A673 (cell line): Measurements from ENCODE around the gene FGL2. TPM values are rescaled to one million over a fixed set of nuclear protein-coding genes. Genes with fewer than 3 reads are reported as not detected.

Experiments
- BruUV-seq: library from RNA; stranded (reverse); fragments of 400-500 nt; replicated peaks from 2 replicates; lab custom pipeline; 2021; lab: Mats Ljungman, UMichigan
- CTCF ChIA-PET: fragments of 300-600 bp; sonication (Branson Sonifier 250); formaldehyde crosslinking; loops from one replicate; lab custom pipeline; 2022; ENCODE audit warnings: antibody characterized with exemption; lab: Charles Lee
- POLR2A ChIA-PET: fragments of 300-600 bp; sonication (Branson Sonifier 250); formaldehyde crosslinking; loops from one replicate; lab custom pipeline; 2022; ENCODE audit warnings: antibody characterized with exemption; ENCODE audit not compliant: low non-redundant PET; lab: Charles Lee
- DNase-seq: peaks from one replicate; pipeline ENCODE4 v3.0.0-alpha.2; 2015; ENCODE audit warnings: low spot score
- H3K27ac ChIP-seq: fragments of 200-600 bp; sonication (generic); 2 replicates; pipeline ENCODE4 v1.5.1; 2016; ENCODE audit warnings: mixed run types, low read depth, mild to moderate bottlenecking, mixed read lengths, antibody characterized with exemption, low read length; ENCODE audit not compliant: poor library complexity, severe bottlenecking
- H3K27me3 ChIP-seq: fragments of 200-600 bp; sonication (generic); replicated peaks from 2 replicates; pipeline ENCODE4 v1.6.1; 2017; ENCODE audit warnings: mixed run types, low read depth, mild to moderate bottlenecking, mixed read lengths, antibody characterized with exemption, low read length; ENCODE audit not compliant: insufficient read depth, poor library complexity
- H3K36me3 ChIP-seq: fragments of 200-600 bp; sonication (generic); 2 replicates; pipeline ENCODE4 v1.6.1; 2016; ENCODE audit warnings: mixed run types, mild to moderate bottlenecking, mixed read lengths, antibody characterized with exemption, low read length; ENCODE audit not compliant: insufficient read depth, poor library complexity, severe bottlenecking
- H3K4me1 ChIP-seq: fragments of 200-600 bp; sonication (generic); 2 replicates; pipeline ENCODE4 v1.6.1; 2017; ENCODE audit warnings: mixed run types, mild to moderate bottlenecking, mixed read lengths, antibody characterized with exemption, low read length; ENCODE audit not compliant: insufficient read depth, poor library complexity, severe bottlenecking
- H3K4me3 ChIP-seq: fragments of 200-600 bp; sonication (generic); 2 replicates; pipeline ENCODE4 v1.5.1; 2016; ENCODE audit warnings: low read depth, mixed run types, mild to moderate bottlenecking, mixed read lengths, low read length; ENCODE audit not compliant: poor library complexity, severe bottlenecking
- H3K9me3 ChIP-seq: fragments of 200-600 bp; sonication (generic); 2 replicates; pipeline ENCODE4 v1.6.1; 2016; ENCODE audit warnings: mixed run types, low read depth, mild to moderate bottlenecking, mixed read lengths, antibody characterized with exemption, low read length; ENCODE audit not compliant: poor library complexity, severe bottlenecking
- CTCF ChIP-seq: fragments of 300-800, 200-600 bp; sonication (generic); conservative IDR thresholded peaks from 2 replicates; pipeline ENCODE4 v1.5.1; 2017; ENCODE audit warnings: low read depth, mild to moderate bottlenecking, antibody characterized with exemption, low read length, moderate library complexity, mixed read lengths
- EZH2 ChIP-seq: fragments of 200-600 bp; sonication (generic); IDR thresholded peaks from 2 replicates; pipeline ENCODE4 v1.6.1; 2017; ENCODE audit warnings: borderline replicate concordance, low read depth, mild to moderate bottlenecking, mixed read lengths, antibody characterized with exemption, low read length; ENCODE audit not compliant: poor library complexity, severe bottlenecking
- intact Hi-C: fragments of 100-400 bp; cut with micrococcal nuclease; formaldehyde crosslinking; loops from one replicate; pipeline ENCODE4 v1.10.0; 2022; ENCODE audit not compliant: unreplicated experiment
- total RNA-seq: library from RNA; stranded (reverse); gene quantifications from 2 replicates; pipeline ENCODE4 v1.2.3, GENCODE V29; 2021

The FGL2 gene
- total RNA-seq, 1 experiment from 2014 or later, result not detected

- no TSS peak for BruUV-seq
- POLR2A ChIA-PET, result no interaction called here
- H3K9me3 ChIP-seq, result no peaks in the 10 kb centered on the region
These were observed 47.7 kb upstream of the FGL2 start for GRCh38 chr7:77247206-77247850.

GRCh38 chr7:77246026-77246640, 46.5 kb upstream of the FGL2 start:
- no peaks in the 10 kb centered on the region for H3K4me1 ChIP-seq
- H3K27me3 ChIP-seq, result no peaks in the 10 kb centered on the region
- ChIA-PET CTCF (interaction anchor here (1.5 to 2.1 kb wide), 2 partner anchors 86 to 124 kb away, joined by 11 to 20 read pairs; partner anchors contain the start of gene CCDC146), POLR2A (interaction anchor here (0.6 kb wide), 1 partner anchor 181 kb away, joined by 5 read pairs; no protein-coding TSS in a partner anchor)
- H3K4me3 ChIP-seq, result no peak overlapping the region
- H3K9me3 ChIP-seq, result no peaks in the 10 kb centered on the region
- no peaks in the 10 kb centered on the region for H3K36me3 ChIP-seq
- intact Hi-C loops, result loop anchor here (5.0 kb wide), 2 partner anchors 86 to 124 kb away; partner anchors contain the start of gene CCDC146
- DNase-seq, result no peak
- BruUV-seq, result no TSS peak
- no peak overlapping the region for H3K27ac ChIP-seq
- TF ChIP-seq CTCF, result no peak
- TF ChIP-seq EZH2, result no peak

More at GRCh38 chr7:77247206-77247850, 47.7 kb upstream of the FGL2 start:
- CTCF ChIA-PET, result interaction anchor here (0.6 to 2.1 kb wide), 4 partner anchors 9 to 1386 kb away, joined by 3 to 20 read pairs (median 8); partner anchors contain the start of gene CCDC146
- H3K27me3 ChIP-seq, result no peaks in the 10 kb centered on the region
- H3K4me1 ChIP-seq, result no peaks in the 10 kb centered on the region
- H3K36me3 ChIP-seq, result no peaks in the 10 kb centered on the region
- intact Hi-C loops, result loop anchor here (5.0 kb wide), 2 partner anchors 85 to 125 kb away; partner anchors contain the start of gene CCDC146
- no peak overlapping the region for H3K27ac ChIP-seq
- H3K4me3 ChIP-seq, result no peak overlapping the region
- DNase-seq, result peak; percentile 79
- TF ChIP-seq EZH2 (no peak), CTCF (peak; percentile 85)

DNA sequence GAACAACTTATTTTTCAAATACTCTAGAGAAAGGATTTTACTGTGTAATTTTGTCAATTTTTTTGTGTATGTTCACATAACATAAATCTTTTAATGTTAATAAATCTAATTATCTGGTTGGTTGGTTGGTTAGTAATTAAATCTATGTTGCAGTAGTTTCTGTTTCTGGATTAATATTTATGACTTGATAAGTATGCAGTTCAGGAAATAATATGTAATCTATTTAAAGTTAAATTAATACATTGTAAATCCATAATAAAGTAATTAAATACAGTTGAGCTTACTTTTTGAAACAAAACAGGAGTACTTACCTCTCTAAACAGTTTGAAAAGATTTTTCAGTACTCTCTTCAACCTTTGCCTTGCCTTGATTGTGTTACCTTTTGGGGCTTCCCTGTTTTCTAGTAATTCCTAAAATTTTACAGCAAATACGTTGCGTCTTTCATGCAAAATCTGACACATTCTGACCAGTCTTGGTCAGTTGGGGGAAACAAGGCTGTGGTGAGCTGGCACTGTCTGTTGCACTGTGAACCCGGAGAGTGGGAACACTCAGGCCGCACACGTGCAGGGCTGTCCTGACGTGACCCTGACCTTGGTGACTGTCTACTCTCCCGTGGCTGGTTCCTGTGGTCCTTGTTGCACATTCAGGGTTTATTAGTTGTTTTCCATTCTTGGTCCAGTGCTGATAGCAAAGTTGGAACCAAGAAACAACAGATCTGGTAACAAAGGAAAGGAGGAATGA, 45.6 kb upstream of the FGL2 start:
- Histone ChIP-seq H3K4me3 (no peak overlapping the region), H3K4me1 (no peaks in the 10 kb centered on the region), H3K9me3 (no peaks in the 10 kb centered on the region), H3K27me3 (no peaks in the 10 kb centered on the region), H3K27ac (no peak overlapping the region), H3K36me3 (no peaks in the 10 kb centered on the region)
- BruUV-seq, result no TSS peak
- ChIA-PET POLR2A (no interaction called here), CTCF (no interaction called here)
- TF ChIP-seq EZH2 (no peak), CTCF (no peak)
- no peak for DNase-seq
- intact Hi-C loops, result loop anchor here (5.0 kb wide), 2 partner anchors 87 to 123 kb away; partner anchors contain the start of gene CCDC146
